Measurements from ENCODE around the gene RD3L.
"Not testable (repeated sequence)": the region's sequence is repeated elsewhere in the genome, so short reads cannot be mapped to it uniquely, and the experiment has no call there.

Gene RD3L

GRCh38 chr14:103941973-103942736 is at the start of gene RD3L:
Gene RD3L (minus strand): TSS chr14:103942529. CDS start chr14:103941695, 834 bp downstream.
- no peak for TF ChIP-seq MAX (IDR thresholded peaks at IDR 0.05; ENCODE audit: low read depth, low read length)
- TF ChIP-seq, protein P1, sequence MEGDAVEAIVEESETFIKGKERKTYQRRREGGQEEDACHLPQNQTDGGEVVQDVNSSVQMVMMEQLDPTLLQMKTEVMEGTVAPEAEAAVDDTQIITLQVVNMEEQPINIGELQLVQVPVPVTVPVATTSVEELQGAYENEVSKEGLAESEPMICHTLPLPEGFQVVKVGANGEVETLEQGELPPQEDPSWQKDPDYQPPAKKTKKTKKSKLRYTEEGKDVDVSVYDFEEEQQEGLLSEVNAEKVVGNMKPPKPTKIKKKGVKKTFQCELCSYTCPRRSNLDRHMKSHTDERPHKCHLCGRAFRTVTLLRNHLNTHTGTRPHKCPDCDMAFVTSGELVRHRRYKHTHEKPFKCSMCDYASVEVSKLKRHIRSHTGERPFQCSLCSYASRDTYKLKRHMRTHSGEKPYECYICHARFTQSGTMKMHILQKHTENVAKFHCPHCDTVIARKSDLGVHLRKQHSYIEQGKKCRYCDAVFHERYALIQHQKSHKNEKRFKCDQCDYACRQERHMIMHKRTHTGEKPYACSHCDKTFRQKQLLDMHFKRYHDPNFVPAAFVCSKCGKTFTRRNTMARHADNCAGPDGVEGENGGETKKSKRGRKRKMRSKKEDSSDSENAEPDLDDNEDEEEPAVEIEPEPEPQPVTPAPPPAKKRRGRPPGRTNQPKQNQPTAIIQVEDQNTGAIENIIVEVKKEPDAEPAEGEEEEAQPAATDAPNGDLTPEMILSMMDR (IDR thresholded peaks at IDR 0.05; ENCODE audit: low read depth, low read length): no peak
- no peak for TF ChIP-seq MYC (IDR thresholded peaks at IDR 0.05; ENCODE audit: low read depth, low read length)
- TF ChIP-seq POLR2A (IDR thresholded peaks at IDR 0.05; ENCODE audit: extremely low read depth, insufficient read length): no peak
- no peak for DNase-seq (ENCODE audit: low read depth)
- no peak within 1 kb of the TSS for H3K4me3 ChIP-seq (ENCODE audit: low read depth, low read length)

- TF ChIP-seq MAX (IDR thresholded peaks at IDR 0.05; ENCODE audit: low read depth, low read length): no peak
- no peak for TF ChIP-seq MYC (IDR thresholded peaks at IDR 0.05; ENCODE audit: low read depth, low read length)
- TF ChIP-seq, protein P1 (IDR thresholded peaks at IDR 0.05; ENCODE audit: low read depth, low read length): no peak
- no peak for TF ChIP-seq POLR2A (IDR thresholded peaks at IDR 0.05; ENCODE audit: extremely low read depth, insufficient read length)
- DNase-seq (ENCODE audit: low read depth): no peak
- no peak overlapping the region for H3K4me3 ChIP-seq (ENCODE audit: low read depth, low read length)
Measured at GRCh38 chr14:103989964-103990363, 47.6 kb upstream of the RD3L start.

- TF ChIP-seq POLR2A (IDR thresholded peaks at IDR 0.05; ENCODE audit: extremely low read depth, insufficient read length) (no peak), MYC (IDR thresholded peaks at IDR 0.05; ENCODE audit: low read depth, low read length) (no peak), MAX (IDR thresholded peaks at IDR 0.05; ENCODE audit: low read depth, low read length) (no peak)
- TF ChIP-seq, protein P1 (IDR thresholded peaks at IDR 0.05; ENCODE audit: low read depth, low read length): no peak
Measured at GRCh38 chr14:103989034-103989433, 46.7 kb upstream of the RD3L start.

GRCh38 chr14:103984196-103984595 is 41.9 kb upstream of the RD3L start:
- no peak for TF ChIP-seq MYC (IDR thresholded peaks at IDR 0.05; ENCODE audit: low read depth, low read length)
- no peak for TF ChIP-seq POLR2A (IDR thresholded peaks at IDR 0.05; ENCODE audit: extremely low read depth, insufficient read length)
- TF ChIP-seq, protein P1 (IDR thresholded peaks at IDR 0.05; ENCODE audit: low read depth, low read length): no peak
- no peak for TF ChIP-seq MAX (IDR thresholded peaks at IDR 0.05; ENCODE audit: low read depth, low read length)
- DNase-seq (ENCODE audit: low read depth): no peak
- no peak overlapping the region for H3K4me3 ChIP-seq (ENCODE audit: low read depth, low read length)

More at GRCh38 chr14:103989034-103989433, 46.7 kb upstream of the RD3L start:
- H3K4me3 ChIP-seq (ENCODE audit: low read depth, low read length): no peak overlapping the region
- no peak for DNase-seq (ENCODE audit: low read depth)

DNA sequence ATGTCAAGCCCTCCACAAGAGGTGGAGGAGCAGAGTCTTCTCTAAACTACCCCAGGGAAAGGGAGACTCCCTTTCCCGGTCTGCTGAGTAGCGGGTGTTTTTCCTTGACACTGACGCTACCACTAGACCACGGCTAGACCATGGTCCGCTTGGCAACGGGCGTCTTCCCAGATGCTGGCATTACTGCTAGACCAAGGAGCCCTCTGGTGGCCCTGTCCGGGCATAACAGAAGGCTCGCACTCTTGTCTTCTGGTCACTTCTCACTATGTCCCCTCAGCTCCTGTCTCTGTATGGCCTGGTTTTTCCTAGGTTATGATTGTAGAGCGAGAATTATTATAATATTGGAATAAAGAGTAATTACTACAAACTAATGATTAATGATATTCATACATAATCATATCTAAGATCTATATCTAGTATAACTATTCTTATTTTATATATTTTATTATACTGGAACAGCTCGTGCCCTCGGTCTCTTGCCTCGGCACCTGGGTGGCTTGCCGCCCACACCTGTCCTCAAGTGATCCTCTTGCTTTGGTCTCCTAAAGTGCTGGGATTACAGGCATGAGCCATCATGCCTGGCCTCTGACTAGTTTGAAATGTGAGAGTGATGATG is 38.4 kb upstream of the RD3L start:
- TF ChIP-seq, protein P1 (IDR thresholded peaks at IDR 0.05; ENCODE audit: low read depth, low read length): peak; percentile 18
- DNase-seq (ENCODE audit: low read depth): peak; percentile 34
- H3K4me3 ChIP-seq (ENCODE audit: low read depth, low read length): not testable (repeated sequence)
